ENCODE measurements around the gene MAPKAPK3. TPM values are rescaled to one million over a fixed set of nuclear protein-coding genes. Genes with fewer than 3 reads are reported as not detected.

Gene MAPKAPK3
- total RNA-seq, 2 experiments from 2014 or later = 156 to 175 TPM

- no peaks in the 10 kb centered on the region for H3K9me3 Mint-ChIP-seq (ENCODE audit: low read depth)
- no peak overlapping the region for H3K4me3 Mint-ChIP-seq
- peak overlapping the region; percentile 7 for H3K27ac Mint-ChIP-seq
- DNase-seq = no peak
- ATAC-seq = no peak
- H3K27me3 Mint-ChIP-seq = no peaks in the 10 kb centered on the region
- peaks cover 9% of the 10 kb centered on the region for H3K4me1 Mint-ChIP-seq
- CTCF ChIA-PET = no interaction called here
- H3K36me3 Mint-ChIP-seq = peaks cover 25% of the 10 kb centered on the region
These were observed 25.4 kb downstream of the MAPKAPK3 start for GRCh38 chr3:50642382-50642781.

- no peaks in the 10 kb centered on the region for H3K4me1 Mint-ChIP-seq
- CTCF ChIA-PET = interaction anchor here (1.3 to 2.7 kb wide), 4 partner anchors 9 to 31 kb away, joined by 4 to 8 read pairs (median 6); partner anchors contain the start of gene MAPKAPK3
- peaks cover 28% of the 10 kb centered on the region for H3K36me3 Mint-ChIP-seq
- no peak overlapping the region for H3K27ac Mint-ChIP-seq
- DNase-seq = no peak
- no peaks in the 10 kb centered on the region for H3K27me3 Mint-ChIP-seq
- no peaks in the 10 kb centered on the region for H3K9me3 Mint-ChIP-seq (ENCODE audit: low read depth)
- H3K4me3 Mint-ChIP-seq = no peak overlapping the region
- ATAC-seq = no peak
These were observed 27.6 kb downstream of the MAPKAPK3 start for GRCh38 chr3:50644561-50644960.

DNA sequence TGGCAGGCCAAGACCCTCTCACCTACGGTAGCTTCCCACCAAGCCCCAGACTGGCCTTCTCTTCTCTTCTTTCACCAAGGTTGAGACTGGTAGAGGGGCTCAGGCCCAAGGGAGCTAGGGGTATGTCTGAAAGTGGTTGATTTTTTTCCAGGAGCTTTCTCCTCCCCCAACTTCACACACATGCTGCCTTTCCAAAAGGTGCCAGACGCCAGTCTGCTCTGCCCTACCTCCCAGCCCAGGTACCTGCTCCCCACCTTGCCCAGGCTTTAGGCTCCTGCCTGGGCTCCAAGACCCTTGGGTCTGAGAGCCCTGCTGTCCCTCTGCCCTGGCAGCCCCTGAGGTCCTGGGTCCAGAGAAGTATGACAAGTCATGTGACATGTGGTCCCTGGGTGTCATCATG lies 28.4 kb downstream of the MAPKAPK3 start:
- Mint-ChIP-seq H3K36me3 (peaks cover 29% of the 10 kb centered on the region), H3K9me3 (ENCODE audit: low read depth) (no peaks in the 10 kb centered on the region), H3K4me3 (no peak overlapping the region), H3K4me1 (no peaks in the 10 kb centered on the region), H3K27ac (peak overlapping the region; percentile 19), H3K27me3 (no peaks in the 10 kb centered on the region)
- ATAC-seq (no peak), DNase-seq (no peak)
- CTCF ChIA-PET = interaction anchor here (1.7 to 2.7 kb wide), 3 partner anchors 14 to 32 kb away, joined by 4 to 7 read pairs (median 5); partner anchors contain the start of gene MAPKAPK3

DNA sequence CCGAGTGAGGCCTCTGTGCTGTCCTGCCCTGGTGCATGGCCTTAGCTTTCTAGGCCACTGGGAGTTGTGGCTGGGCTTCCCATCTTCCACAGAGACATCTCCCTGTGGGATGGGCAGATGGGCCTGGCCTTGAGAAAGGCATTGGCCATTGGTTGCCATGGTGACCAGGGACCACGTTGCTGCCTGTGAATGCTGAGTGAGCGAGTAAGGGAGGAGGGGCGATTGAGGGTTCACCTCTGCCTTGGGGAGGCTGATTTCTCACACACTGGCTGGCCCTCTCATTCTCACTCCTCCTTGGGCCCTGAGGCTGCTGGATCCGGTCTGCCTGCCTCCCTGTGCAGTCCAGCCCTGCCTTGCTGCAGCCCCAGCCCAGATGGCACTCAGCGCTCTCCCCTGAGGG lies 31.4 kb downstream of the MAPKAPK3 start:
- no peak overlapping the region for H3K4me3 Mint-ChIP-seq
- peaks cover 22% of the 10 kb centered on the region for H3K36me3 Mint-ChIP-seq
- no peak for ATAC-seq
- H3K27me3 Mint-ChIP-seq = no peaks in the 10 kb centered on the region
- H3K4me1 Mint-ChIP-seq = no peaks in the 10 kb centered on the region
- H3K9me3 Mint-ChIP-seq (ENCODE audit: low read depth) = no peaks in the 10 kb centered on the region
- CTCF ChIA-PET = interaction anchor here (1.8 to 10.4 kb wide), 2 partner anchors 12 to 30 kb away, joined by 7 to 164 read pairs; partner anchors contain the start of gene MAPKAPK3
- DNase-seq = no peak
- H3K27ac Mint-ChIP-seq = peak overlapping the region; percentile 58

GRCh38 chr3:50648944-50649343 lies 32.0 kb downstream of the MAPKAPK3 start:
- no peaks in the 10 kb centered on the region for H3K4me1 Mint-ChIP-seq
- H3K36me3 Mint-ChIP-seq = peaks cover 20% of the 10 kb centered on the region
- no peaks in the 10 kb centered on the region for H3K27me3 Mint-ChIP-seq
- no peak overlapping the region for H3K4me3 Mint-ChIP-seq
- CTCF ChIA-PET = interaction anchor here (1.1 to 10.4 kb wide), 3 partner anchors 13 to 30 kb away, joined by 3 to 164 read pairs (median 7); partner anchors contain the start of gene MAPKAPK3
- no peak for DNase-seq
- no peaks in the 10 kb centered on the region for H3K9me3 Mint-ChIP-seq (ENCODE audit: low read depth)
- H3K27ac Mint-ChIP-seq = no peak overlapping the region
- no peak for ATAC-seq

- H3K4me1 Mint-ChIP-seq = peaks cover 1% of the 10 kb centered on the region
- ATAC-seq (no peak), DNase-seq (no peak)
- peaks cover 16% of the 10 kb centered on the region for H3K36me3 Mint-ChIP-seq
- no peaks in the 10 kb centered on the region for H3K9me3 Mint-ChIP-seq (ENCODE audit: low read depth)
- CTCF ChIA-PET = interaction anchor here (1.1 to 10.4 kb wide), 3 partner anchors 13 to 31 kb away, joined by 3 to 164 read pairs (median 7); partner anchors contain the start of gene MAPKAPK3
- no peak overlapping the region for H3K27ac Mint-ChIP-seq
- no peaks in the 10 kb centered on the region for H3K27me3 Mint-ChIP-seq
- no peak overlapping the region for H3K4me3 Mint-ChIP-seq
These were observed 32.5 kb downstream of the MAPKAPK3 start for GRCh38 chr3:50649451-50649931.

DNA sequence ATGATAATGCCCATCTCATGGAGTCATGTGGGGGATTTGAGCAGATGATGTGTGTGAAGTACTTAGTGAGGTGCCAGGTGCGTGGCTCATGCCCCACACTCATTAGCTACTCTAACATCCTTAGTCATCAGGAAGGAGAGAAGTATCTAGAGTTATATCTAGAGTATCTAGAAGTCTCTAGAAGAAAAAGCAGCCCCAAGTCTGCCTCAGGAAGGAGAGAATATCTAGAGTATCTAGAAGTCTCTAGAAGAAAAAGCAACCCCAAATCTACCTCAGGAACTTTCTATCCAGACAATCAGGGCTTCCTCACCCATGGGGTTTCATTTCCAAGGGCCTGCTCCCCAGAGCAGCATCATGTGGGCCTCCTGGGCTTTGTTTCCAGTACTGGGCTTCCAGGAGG lies 33.1 kb downstream of the MAPKAPK3 start:
- no peak for ATAC-seq
- H3K4me3 Mint-ChIP-seq = no peak overlapping the region
- H3K36me3 Mint-ChIP-seq = peaks cover 13% of the 10 kb centered on the region
- no peaks in the 10 kb centered on the region for H3K9me3 Mint-ChIP-seq (ENCODE audit: low read depth)
- peaks cover 6% of the 10 kb centered on the region for H3K4me1 Mint-ChIP-seq
- no peak for DNase-seq
- CTCF ChIA-PET = interaction anchor here (1.1 to 10.4 kb wide), 2 partner anchors 18 to 31 kb away, joined by 3 to 164 read pairs; partner anchors contain the start of gene MAPKAPK3
- H3K27me3 Mint-ChIP-seq = no peaks in the 10 kb centered on the region
- no peak overlapping the region for H3K27ac Mint-ChIP-seq

- CTCF ChIA-PET = interaction anchor here (1.0 to 10.4 kb wide), 4 partner anchors 18 to 80 kb away, joined by 3 to 164 read pairs (median 32); partner anchors contain the start of genes HEMK1 and MAPKAPK3
- no peak for DNase-seq
- Mint-ChIP-seq H3K4me3 (no peak overlapping the region), H3K27me3 (no peaks in the 10 kb centered on the region), H3K27ac (no peak overlapping the region), H3K9me3 (ENCODE audit: low read depth) (no peaks in the 10 kb centered on the region), H3K4me1 (peaks cover 7% of the 10 kb centered on the region), H3K36me3 (peaks cover 9% of the 10 kb centered on the region)
- no peak for ATAC-seq
These were observed 34.5 kb downstream of the MAPKAPK3 start for GRCh38 chr3:50651445-50651844.

- Mint-ChIP-seq H3K27me3 (no peaks in the 10 kb centered on the region), H3K9me3 (ENCODE audit: low read depth) (no peaks in the 10 kb centered on the region)
- CTCF ChIA-PET = interaction anchor here (1.0 to 10.4 kb wide), 14 partner anchors 8 to 134 kb away, joined by 3 to 164 read pairs (median 7); partner anchors contain the start of genes CISH, HEMK1 and MAPKAPK3
These were observed 35.1 kb downstream of the MAPKAPK3 start for GRCh38 chr3:50651920-50652529.

GRCh38 chr3:50652709-50653108 lies 35.8 kb downstream of the MAPKAPK3 start:
- H3K4me3 Mint-ChIP-seq = no peak overlapping the region
- peaks cover 7% of the 10 kb centered on the region for H3K4me1 Mint-ChIP-seq
- H3K27me3 Mint-ChIP-seq = no peaks in the 10 kb centered on the region
- DNase-seq = peak; percentile 73
- CTCF ChIA-PET = interaction anchor here (0.6 to 10.4 kb wide), 22 partner anchors 8 to 737 kb away, joined by 3 to 164 read pairs (median 4); partner anchors contain the start of genes C3orf18, CISH, HEMK1 and MANF
- peak; percentile 71 for ATAC-seq
- H3K9me3 Mint-ChIP-seq (ENCODE audit: low read depth) = no peaks in the 10 kb centered on the region
- no peak overlapping the region for H3K27ac Mint-ChIP-seq
- H3K36me3 Mint-ChIP-seq = peaks cover 4% of the 10 kb centered on the region

More at GRCh38 chr3:50651920-50652529, 35.1 kb downstream of the MAPKAPK3 start:
- Mint-ChIP-seq H3K36me3 (peaks cover 7% of the 10 kb centered on the region), H3K4me3 (no peak overlapping the region), H3K27ac (no peak overlapping the region), H3K4me1 (peaks cover 7% of the 10 kb centered on the region)
- ATAC-seq = no peak
- DNase-seq = no peak

GRCh38 chr3:50653937-50654595 lies 37.1 kb downstream of the MAPKAPK3 start:
- DNase-seq = no peak
- no peak overlapping the region for H3K4me3 Mint-ChIP-seq
- H3K27ac Mint-ChIP-seq = peak overlapping the region; percentile 21
- peaks cover 2% of the 10 kb centered on the region for H3K36me3 Mint-ChIP-seq
- no peak for ATAC-seq
- no peaks in the 10 kb centered on the region for H3K9me3 Mint-ChIP-seq (ENCODE audit: low read depth)
- H3K4me1 Mint-ChIP-seq = peaks cover 7% of the 10 kb centered on the region
- CTCF ChIA-PET = interaction anchor here (0.8 to 10.4 kb wide), 10 partner anchors 10 to 735 kb away, joined by 3 to 164 read pairs (median 14); partner anchors contain the start of genes CISH, HEMK1 and MAPKAPK3
- H3K27me3 Mint-ChIP-seq = no peaks in the 10 kb centered on the region

- H3K9me3 Mint-ChIP-seq (ENCODE audit: low read depth) = no peaks in the 10 kb centered on the region
These were observed 38.3 kb downstream of the MAPKAPK3 start for GRCh38 chr3:50655009-50655830.

More at GRCh38 chr3:50655009-50655830, 38.3 kb downstream of the MAPKAPK3 start:
- no peaks in the 10 kb centered on the region for H3K36me3 Mint-ChIP-seq
- DNase-seq = no peak
- no peak overlapping the region for H3K4me3 Mint-ChIP-seq
- H3K27me3 Mint-ChIP-seq = no peaks in the 10 kb centered on the region
- peaks cover 7% of the 10 kb centered on the region for H3K4me1 Mint-ChIP-seq
- CTCF ChIA-PET = interaction anchor here (0.8 to 10.4 kb wide), 6 partner anchors 11 to 106 kb away, joined by 3 to 164 read pairs (median 14); partner anchors contain the start of genes CISH, HEMK1 and MAPKAPK3
- ATAC-seq = peak; percentile 26
- H3K27ac Mint-ChIP-seq = peak overlapping the region; percentile 44
